Adipocyte (in vitro differentiated cells): ENCODE data around the gene TSC22D1.
A peak's percentile ranks its signal among the peaks of the same experiment; 100 is the strongest.

Experiments used
- DNase-seq: peaks from one replicate; pipeline ENCODE4 v3.0.0-alpha.2; 2015; ENCODE audit warnings: low read depth
- H3K27me3 ChIP-seq: replicated peaks from 2 replicates; pipeline ENCODE4 v1.7.0; 2013; ENCODE audit warnings: mild to moderate bottlenecking, low read length, moderate library complexity; ENCODE audit not compliant: control insufficient read depth, insufficient read depth
- H3K36me3 ChIP-seq: 2 replicates; pipeline ENCODE4 v1.7.0; 2013; ENCODE audit warnings: low read length, mild to moderate bottlenecking, moderate library complexity; ENCODE audit not compliant: control insufficient read depth, insufficient read depth, severe bottlenecking
- H3K4me1 ChIP-seq: 2 replicates; pipeline ENCODE4 v1.7.0; 2013; ENCODE audit warnings: mild to moderate bottlenecking, low read length, moderate library complexity; ENCODE audit not compliant: control insufficient read depth, insufficient read depth
- H3K4me3 ChIP-seq: 2 replicates; pipeline ENCODE4 v1.7.0; 2013; ENCODE audit warnings: mild to moderate bottlenecking, low read length, moderate library complexity
- H3K9ac ChIP-seq: 2 replicates; pipeline ENCODE4 v1.7.0; 2013; ENCODE audit warnings: mild to moderate bottlenecking, low read length, moderate library complexity
- H3K9me3 ChIP-seq: 2 replicates; pipeline ENCODE4 v1.7.0; 2013; ENCODE audit warnings: mild to moderate bottlenecking, low read length, moderate library complexity; ENCODE audit not compliant: control insufficient read depth

The TSC22D1 gene

DNA sequence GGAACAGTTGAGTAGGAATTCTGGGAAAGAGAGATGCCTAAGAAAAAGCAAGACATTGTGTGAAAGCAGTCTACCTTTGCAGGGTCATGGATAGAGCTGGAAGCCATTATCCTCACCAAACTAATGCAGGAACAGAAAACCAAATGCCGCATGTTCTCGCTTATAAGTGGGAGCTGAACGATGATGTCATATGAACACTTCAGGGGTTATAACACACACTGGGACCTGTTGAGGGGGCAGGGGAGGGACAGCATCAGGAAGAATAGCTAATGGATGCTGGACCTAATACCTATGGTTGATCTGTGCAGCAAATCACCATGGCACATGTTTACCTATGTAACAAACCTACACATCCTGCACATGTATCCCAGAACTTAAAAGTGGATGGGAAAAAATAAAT is 69.9 kb downstream of the TSC22D1 start:
- Histone ChIP-seq H3K4me1 (peaks cover 32% of the 10 kb centered on the region), H3K4me3 (no peak overlapping the region), H3K27me3 (no peaks in the 10 kb centered on the region), H3K9ac (no peak overlapping the region), H3K36me3 (peaks cover 20% of the 10 kb centered on the region), H3K9me3 (no peaks in the 10 kb centered on the region)
- no peak for DNase-seq

DNA sequence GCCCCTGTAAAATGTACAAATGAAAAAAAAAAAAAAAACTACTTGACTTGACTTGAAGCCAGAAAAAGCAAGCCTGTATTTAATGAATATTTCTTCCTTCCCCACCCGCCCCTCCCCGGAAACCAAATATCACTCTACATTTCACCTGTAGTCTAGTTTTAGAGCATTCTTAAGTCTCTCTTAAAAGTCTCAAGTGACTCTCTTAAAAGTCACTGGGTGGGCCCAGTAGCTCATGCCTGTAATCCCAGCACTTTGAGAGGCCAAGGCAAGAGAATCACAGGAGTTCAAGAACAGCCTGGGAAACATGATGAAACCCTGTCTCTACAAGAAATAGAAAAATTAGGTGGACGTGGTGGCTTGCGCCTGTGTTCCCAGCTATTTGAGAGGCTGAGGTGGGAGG is 72.0 kb downstream of the TSC22D1 start:
- Histone ChIP-seq H3K27me3 (no peaks in the 10 kb centered on the region), H3K36me3 (peaks cover 8% of the 10 kb centered on the region), H3K4me3 (no peak overlapping the region), H3K9me3 (no peaks in the 10 kb centered on the region), H3K9ac (no peak overlapping the region), H3K4me1 (peaks cover 32% of the 10 kb centered on the region)
- no peak for DNase-seq

DNA sequence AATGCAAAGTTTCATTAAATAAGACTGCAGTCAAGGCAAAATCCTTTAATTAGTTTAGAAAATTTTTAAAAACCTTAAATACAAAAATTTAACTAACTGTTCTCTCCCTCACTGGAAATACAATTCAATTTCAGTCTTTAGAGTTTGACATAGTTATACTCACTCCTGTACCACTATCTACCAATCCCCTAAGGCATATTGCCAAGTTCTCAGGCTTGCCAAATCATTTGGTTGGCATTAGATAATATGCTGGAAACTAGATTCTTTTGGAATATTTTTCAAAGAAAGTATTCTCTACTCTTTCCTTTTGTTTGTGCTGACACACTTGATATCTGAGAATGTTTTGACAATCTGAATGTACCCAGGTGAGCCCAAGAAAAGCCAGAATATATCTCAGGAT is 77.2 kb downstream of the TSC22D1 start:
- H3K27me3 ChIP-seq = no peaks in the 10 kb centered on the region
- H3K9ac ChIP-seq = no peak overlapping the region
- no peak overlapping the region for H3K4me3 ChIP-seq
- peak; percentile 60 for DNase-seq
- H3K9me3 ChIP-seq = no peaks in the 10 kb centered on the region
- peaks cover 8% of the 10 kb centered on the region for H3K36me3 ChIP-seq
- H3K4me1 ChIP-seq = peaks cover 5% of the 10 kb centered on the region

DNA sequence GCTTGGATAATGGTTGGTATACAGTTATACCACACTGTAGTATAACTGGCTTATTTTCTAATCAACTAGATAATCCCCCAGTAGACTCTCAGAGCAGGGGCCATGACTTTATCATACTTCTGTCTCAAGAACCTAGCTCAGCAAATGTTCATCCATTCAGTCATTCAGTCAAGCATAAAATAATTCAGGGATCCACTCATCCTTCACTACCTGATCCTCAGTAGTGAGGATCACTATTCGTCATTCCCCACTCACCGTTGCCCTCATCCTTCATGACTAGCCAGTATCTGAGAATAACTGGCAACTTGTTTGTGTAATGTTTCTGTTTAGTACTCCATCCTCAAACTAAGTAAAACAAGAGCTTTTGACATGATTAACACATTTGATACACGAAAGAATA is 77.6 kb downstream of the TSC22D1 start:
- DNase-seq = no peak
- H3K9ac ChIP-seq = no peak overlapping the region
- H3K36me3 ChIP-seq = peaks cover 10% of the 10 kb centered on the region
- no peak overlapping the region for H3K4me3 ChIP-seq
- no peaks in the 10 kb centered on the region for H3K9me3 ChIP-seq
- peaks cover 3% of the 10 kb centered on the region for H3K4me1 ChIP-seq
- H3K27me3 ChIP-seq = no peaks in the 10 kb centered on the region

DNA sequence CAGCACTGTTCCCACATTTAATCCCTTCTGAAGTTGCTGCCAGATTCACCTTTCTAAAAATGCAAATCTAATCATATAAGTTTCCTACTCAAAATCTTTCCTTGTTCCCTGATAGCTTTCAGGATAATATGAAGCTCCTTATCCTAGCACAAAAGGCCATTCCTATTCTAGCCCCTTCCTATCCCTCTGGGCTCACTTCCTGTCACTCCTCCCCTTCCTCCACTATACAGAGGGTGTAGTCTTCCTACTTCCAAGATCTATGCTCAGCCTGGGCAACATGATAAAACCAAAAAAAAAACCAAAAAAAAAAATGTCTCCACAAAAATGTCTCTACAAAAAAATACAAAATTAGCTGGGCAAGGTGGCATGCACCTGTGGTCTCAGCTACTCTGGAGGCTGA is 78.3 kb downstream of the TSC22D1 start:
- Histone ChIP-seq H3K27me3 (no peaks in the 10 kb centered on the region), H3K4me1 (no peaks in the 10 kb centered on the region), H3K36me3 (peaks cover 10% of the 10 kb centered on the region), H3K9ac (no peak overlapping the region), H3K4me3 (no peak overlapping the region), H3K9me3 (no peaks in the 10 kb centered on the region)
- no peak for DNase-seq

DNA sequence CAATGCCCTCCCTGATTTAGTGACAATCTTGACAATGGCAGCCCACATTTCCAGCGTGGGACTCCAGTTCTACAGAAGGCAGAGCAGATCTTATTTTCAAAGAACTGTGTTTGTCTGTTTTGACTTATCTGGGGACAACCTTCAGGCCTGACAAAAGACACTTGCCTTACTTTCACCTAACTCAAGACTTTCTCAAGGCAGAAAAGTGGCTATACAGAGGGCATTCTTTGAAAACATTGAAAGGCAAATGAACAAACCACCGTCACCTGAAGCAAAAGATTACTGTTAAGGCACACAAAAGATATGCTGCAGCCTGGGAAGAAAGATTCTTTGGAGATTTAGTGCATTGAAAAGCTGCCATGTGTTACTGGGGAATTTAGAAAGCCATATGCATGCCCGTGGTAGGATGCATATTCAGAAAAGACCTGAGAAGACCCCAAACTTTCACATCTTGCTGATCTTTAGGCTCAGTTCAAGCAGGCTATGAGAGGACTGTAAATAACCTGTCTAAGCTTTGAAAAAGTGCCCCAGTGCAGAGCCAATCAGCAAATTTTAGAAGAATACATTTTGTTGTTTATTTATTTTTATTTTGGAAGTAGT is 82.8 kb downstream of the TSC22D1 start:
- H3K4me3 ChIP-seq = no peak overlapping the region
- H3K36me3 ChIP-seq = peaks cover 2% of the 10 kb centered on the region
- DNase-seq = no peak
- H3K9me3 ChIP-seq = no peaks in the 10 kb centered on the region
- H3K9ac ChIP-seq = no peak overlapping the region
- H3K27me3 ChIP-seq = no peaks in the 10 kb centered on the region
- no peaks in the 10 kb centered on the region for H3K4me1 ChIP-seq

DNA sequence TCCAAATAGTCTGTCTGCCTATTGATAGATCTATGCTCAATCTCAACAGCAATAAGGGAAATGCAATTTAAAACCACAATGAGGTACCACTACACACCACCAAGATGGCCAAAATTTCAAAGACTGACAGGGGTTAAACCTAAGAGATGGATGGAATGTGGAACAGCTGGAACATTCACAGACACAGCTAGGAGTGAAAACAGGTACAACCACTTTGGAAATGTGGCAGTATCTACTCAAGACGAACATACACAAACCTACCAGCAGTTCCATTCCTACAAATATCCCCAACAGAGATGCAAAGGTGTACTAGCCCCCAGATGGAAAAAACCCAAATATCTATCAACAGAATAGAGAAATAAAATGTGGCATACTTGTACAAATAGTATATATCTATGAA is 86.4 kb downstream of the TSC22D1 start:
- no peak for DNase-seq
- Histone ChIP-seq H3K36me3 (peaks cover 2% of the 10 kb centered on the region), H3K4me1 (peaks cover 5% of the 10 kb centered on the region), H3K9me3 (no peaks in the 10 kb centered on the region), H3K9ac (no peak overlapping the region), H3K27me3 (no peaks in the 10 kb centered on the region), H3K4me3 (no peak overlapping the region)

DNA sequence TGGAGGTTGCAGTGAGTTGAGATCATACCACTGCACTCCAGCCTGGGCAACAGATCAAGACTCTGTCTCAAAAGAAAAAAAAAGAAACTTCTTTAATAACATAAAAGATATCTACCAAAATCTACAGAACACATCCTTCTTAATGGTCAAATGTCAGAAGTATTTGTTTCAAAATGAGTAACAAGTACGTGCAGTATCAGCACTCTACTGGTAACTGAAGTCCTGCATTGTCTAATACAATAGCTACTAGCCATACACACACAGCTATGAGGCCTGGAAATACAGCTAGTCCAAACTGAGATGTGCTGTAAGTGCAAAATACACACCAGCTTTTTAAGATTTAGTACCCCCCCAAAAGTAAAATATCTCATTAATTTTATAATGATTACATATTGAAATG is 88.1 kb downstream of the TSC22D1 start:
- DNase-seq = no peak
- no peaks in the 10 kb centered on the region for H3K9me3 ChIP-seq
- no peaks in the 10 kb centered on the region for H3K27me3 ChIP-seq
- H3K4me1 ChIP-seq = peaks cover 10% of the 10 kb centered on the region
- no peak overlapping the region for H3K4me3 ChIP-seq
- H3K36me3 ChIP-seq = no peaks in the 10 kb centered on the region
- no peak overlapping the region for H3K9ac ChIP-seq

DNA sequence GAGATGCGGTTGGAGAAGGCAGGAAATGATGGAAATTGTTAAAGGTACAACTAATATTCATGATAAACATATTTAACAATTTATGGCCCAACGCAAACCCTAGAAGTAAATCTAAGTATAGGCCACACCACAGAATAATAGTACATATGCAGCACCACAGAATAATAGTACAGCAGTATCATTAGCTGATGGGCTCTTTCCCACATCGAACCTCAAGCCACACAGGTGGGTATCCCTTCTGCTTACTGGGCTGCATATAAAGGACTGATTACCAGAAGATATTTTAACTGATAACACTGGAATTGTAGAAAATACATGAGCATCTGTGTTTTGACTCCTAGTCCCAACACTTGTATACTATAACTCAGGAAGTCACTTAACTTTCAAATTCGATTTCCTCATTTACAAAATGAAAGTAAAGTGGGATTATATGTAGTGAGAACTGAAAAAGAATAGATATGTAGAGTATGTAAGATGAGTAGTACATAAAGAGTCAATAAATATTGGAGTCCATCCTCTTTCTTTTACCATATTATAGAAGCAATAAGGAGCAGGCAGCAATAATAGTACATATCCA is 91.5 kb downstream of the TSC22D1 start:
- Histone ChIP-seq H3K9ac (peak overlapping the region; percentile 45), H3K4me3 (no peak overlapping the region), H3K36me3 (no peaks in the 10 kb centered on the region), H3K9me3 (no peaks in the 10 kb centered on the region), H3K27me3 (no peaks in the 10 kb centered on the region), H3K4me1 (peaks cover 10% of the 10 kb centered on the region)
- DNase-seq = no peak

DNA sequence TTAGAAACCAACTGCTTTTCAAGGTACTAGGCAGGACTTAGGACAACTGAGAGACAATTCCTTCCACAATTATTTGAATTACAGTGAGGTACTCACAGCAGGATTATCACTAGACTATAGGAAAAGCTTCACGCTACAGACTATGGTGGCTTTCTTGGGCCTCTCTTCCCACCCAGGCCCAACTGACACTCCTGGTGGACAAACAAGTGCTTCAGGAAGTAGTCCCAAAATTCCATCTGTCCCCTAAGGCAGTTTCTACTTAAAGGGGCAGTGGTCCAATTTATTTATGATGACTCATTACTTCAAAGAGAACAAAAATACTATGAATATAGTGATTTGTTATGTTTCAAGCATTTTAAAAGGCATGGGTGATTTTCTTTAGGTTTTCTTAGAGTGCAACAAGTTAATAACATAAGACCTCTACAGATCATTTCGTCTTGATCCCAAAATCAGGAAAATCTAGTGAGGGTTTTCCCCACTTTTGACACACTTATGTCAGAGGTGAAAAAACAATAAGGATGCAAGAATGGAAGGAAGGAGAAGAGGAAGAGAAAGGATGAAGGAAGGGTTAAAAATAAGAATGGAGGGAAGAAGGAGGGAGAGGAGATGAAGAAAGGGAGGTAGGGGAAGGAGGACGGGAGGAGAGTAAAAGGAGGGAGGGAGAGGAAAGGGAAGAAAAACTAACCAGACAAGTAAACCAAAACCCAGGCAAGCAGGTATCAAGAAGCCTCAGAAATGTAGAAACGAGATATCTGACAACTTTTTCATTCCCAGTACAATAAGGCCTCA is 101.8 kb downstream of the TSC22D1 start:
- Histone ChIP-seq H3K9me3 (no peaks in the 10 kb centered on the region), H3K27me3 (no peaks in the 10 kb centered on the region), H3K36me3 (no peaks in the 10 kb centered on the region), H3K9ac (no peak overlapping the region), H3K4me3 (peak overlapping the region; percentile 9), H3K4me1 (peaks cover 20% of the 10 kb centered on the region)
- peak; percentile 47 for DNase-seq

DNA sequence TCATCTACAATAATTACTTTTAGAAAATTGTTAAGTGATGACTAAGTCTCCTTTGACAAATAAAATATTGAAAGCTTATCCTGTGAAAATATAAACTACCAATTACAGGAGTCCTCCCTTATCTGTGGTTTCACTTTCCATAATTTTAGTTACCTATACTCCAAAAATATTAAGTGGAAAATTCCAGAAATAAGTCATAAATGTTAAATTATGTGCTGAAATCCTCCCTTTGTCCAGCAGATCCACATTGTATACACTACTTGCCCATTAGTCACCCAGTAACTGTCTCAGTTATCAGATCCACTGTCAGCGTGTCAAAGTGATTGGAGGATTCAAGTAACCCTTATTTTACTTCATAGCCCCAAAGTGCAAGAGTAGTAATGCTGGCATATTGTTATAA is 104.4 kb downstream of the TSC22D1 start:
- no peaks in the 10 kb centered on the region for H3K27me3 ChIP-seq
- peaks cover 20% of the 10 kb centered on the region for H3K4me1 ChIP-seq
- peak overlapping the region; percentile 24 for H3K9ac ChIP-seq
- no peaks in the 10 kb centered on the region for H3K36me3 ChIP-seq
- no peaks in the 10 kb centered on the region for H3K9me3 ChIP-seq
- H3K4me3 ChIP-seq = no peak overlapping the region
- peak; percentile 54 for DNase-seq
